Measurements from ENCODE around the gene ARHGAP11A. TPM values are rescaled to one million over a fixed set of nuclear protein-coding genes. Genes with fewer than 3 reads are reported as not detected.

The ARHGAP11A gene
- total and polyA plus RNA-seq, 2 donors (not counting 3 experiments of a cell fraction or from before 2014, with no cell fraction given): 6.6 to 82.3 TPM

DNA sequence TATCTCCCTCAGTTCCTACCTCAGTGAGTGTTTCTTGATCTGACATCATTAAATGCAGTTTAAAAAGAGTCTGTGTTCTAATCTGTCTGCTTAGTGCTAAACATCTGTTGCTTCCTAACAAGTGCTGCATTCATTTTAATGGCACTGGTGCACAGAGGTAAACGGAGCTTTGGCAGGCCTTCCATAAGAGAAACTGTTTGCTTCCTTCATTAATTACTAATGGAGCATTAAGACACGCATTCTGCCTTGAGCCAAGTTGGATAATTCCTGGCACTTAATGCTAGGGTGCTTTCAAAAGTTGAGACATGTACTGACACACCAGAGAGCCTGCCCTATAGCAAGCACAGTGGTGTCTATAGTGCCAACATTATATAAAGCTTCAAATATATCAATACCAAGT is 60.9 kb downstream of the ARHGAP11A start:
- Histone ChIP-seq H2AFZ (ENCODE audit: low read depth, low read length) (no peak overlapping the region), H3K36me3 (ENCODE audit: control insufficient read depth in 2 of 2, extremely low read depth in 1 of 2, insufficient read depth in 2 of 2, low read length in 2 of 2) (no peaks in the 10 kb centered on the region), H3K9me3 (replicated peaks; ENCODE audit: control insufficient read depth, insufficient read depth, low read length) (no peaks in the 10 kb centered on the region), H3K9ac (replicated peaks; ENCODE audit: extremely low read depth, insufficient read depth, low read length) (no peak overlapping the region), H4K20me1 (replicated peaks; ENCODE audit: control insufficient read depth, extremely low read depth, insufficient read depth, low read length) (no peaks in the 10 kb centered on the region), H3K4me3 (replicated peaks in 1 of 3; ENCODE audit: insufficient read depth in 1 of 3, low read depth in 1 of 3, low read length in 3 of 3) (no peak overlapping the region), H3K27me3 (ENCODE audit: control insufficient read depth in 2 of 2, insufficient read depth in 2 of 2, low read length in 2 of 2) (no peaks in the 10 kb centered on the region), H3K79me2 (ENCODE audit: control insufficient read depth, insufficient read depth, low read length) (no peaks in the 10 kb centered on the region), H3K4me1 (ENCODE audit: control insufficient read depth, extremely low read depth, insufficient read depth, low read length) (no peaks in the 10 kb centered on the region), H3K27ac (ENCODE audit: insufficient read depth, low read depth, low read length) (no peak overlapping the region), H3K4me2 (ENCODE audit: insufficient read depth, low read length) (no peak overlapping the region), H3K9me1 (replicated peaks; ENCODE audit: control insufficient read depth, extremely low read depth, insufficient read depth, low read length) (no peaks in the 10 kb centered on the region)
- dilution Hi-C loops (cut with MboI; ENCODE audit: extremely low pct_ligation_motif_present, low sequenced_read_pairs) (loop anchor here (25.0 kb wide), 1 partner anchor 311 kb away; no protein-coding TSS in a partner anchor), intact Hi-C loops (cut with micrococcal nuclease) (loop anchor here (10.0 kb wide), 1 partner anchor 59 kb away; no protein-coding TSS in a partner anchor)
- FAIRE-seq: no peak
- BruUV-seq (replicated peaks): no TSS peak
- TF ChIP-seq, protein P1, sequence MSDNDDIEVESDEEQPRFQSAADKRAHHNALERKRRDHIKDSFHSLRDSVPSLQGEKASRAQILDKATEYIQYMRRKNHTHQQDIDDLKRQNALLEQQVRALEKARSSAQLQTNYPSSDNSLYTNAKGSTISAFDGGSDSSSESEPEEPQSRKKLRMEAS (IDR thresholded peaks at IDR 0.05; ENCODE audit: insufficient read depth, insufficient read length): no peak
- TF ChIP-seq POLR2AphosphoS5 (IDR thresholded peaks at IDR 0.05; ENCODE audit: insufficient read depth, low read depth, low read length) (no peak), EZH2 (IDR thresholded peaks at IDR 0.05; ENCODE audit: borderline replicate concordance, low read depth, low read length, severe bottlenecking) (no peak), CTCF (IDR thresholded peaks at IDR 0.05; ENCODE audit: extremely low read depth in 1 of 2, insufficient read depth in 1 of 2, low read depth in 1 of 2, low read length in 2 of 2) (no peak), FOS (IDR thresholded peaks at IDR 0.05; ENCODE audit: borderline replicate concordance, insufficient read depth, low read length) (no peak), JUN (IDR thresholded peaks at IDR 0.05; ENCODE audit: borderline replicate concordance, insufficient read depth, insufficient read length, low read depth) (no peak), MYC (IDR thresholded peaks at IDR 0.05; ENCODE audit: low read depth, low read length) (no peak), POLR2A (IDR thresholded peaks at IDR 0.05; ENCODE audit: low read depth, low read length) (no peak), GATA2 (IDR thresholded peaks at IDR 0.05; ENCODE audit: insufficient read depth, insufficient read length, low read depth, low read length) (no peak)
- ChIA-PET POLR2A (no interaction called here), CTCF (interaction anchor here (1.8 kb wide), 1 partner anchor 13 kb away, joined by 7 read pairs; no protein-coding TSS in a partner anchor)
- DNase-seq (ENCODE audit: low read depth, low spot score): no peak

Data from endothelial cell of umbilical vein (primary cell).